Neural progenitor cell (in vitro differentiated cells): Measurements from ENCODE around the gene FAM9A. TPM values are rescaled to one million over a fixed set of nuclear protein-coding genes. Genes with fewer than 3 reads are reported as not detected.

Experiments
- DNase-seq: peaks from one replicate; pipeline ENCODE4 v3.0.0-alpha.2; 2016; ENCODE audit warnings: low spot score
- H2AFZ ChIP-seq: fragments of 200-600 bp; sonication (generic); replicated peaks from 2 replicates; pipeline ENCODE4 v1.6.1; 2016; ENCODE audit warnings: antibody characterized with exemption
- H3F3A ChIP-seq: fragments of 200-600 bp; sonication (generic); 2 replicates; pipeline ENCODE4 v1.6.1; 2016; ENCODE audit warnings: antibody characterized with exemption, low read depth
- H3K27ac ChIP-seq: fragments of 200-600 bp; sonication (generic); 2 replicates; pipeline ENCODE4 v1.5.1; 2016; ENCODE audit warnings: mild to moderate bottlenecking
- H3K27me3 ChIP-seq: fragments of 200-600 bp; sonication (generic); 2 replicates; pipeline ENCODE4 v1.6.1; 2016; ENCODE audit warnings: mild to moderate bottlenecking, moderate library complexity
- H3K36me3 ChIP-seq: fragments of 200-600 bp; sonication (generic); 2 replicates; pipeline ENCODE4 v1.5.1; 2016
- H3K4me1 ChIP-seq: fragments of 200-600 bp; sonication (generic); 2 replicates; pipeline ENCODE4 v1.6.1; 2016; ENCODE audit warnings: mixed run types
- H3K4me2 ChIP-seq: fragments of 200-600 bp; sonication (generic); 2 replicates; pipeline ENCODE4 v1.6.1; 2016
- H3K4me3 ChIP-seq: fragments of 200-600 bp; sonication (generic); 2 replicates; pipeline ENCODE4 v1.5.1; 2016
- H3K79me2 ChIP-seq: fragments of 200-600 bp; sonication (generic); 2 replicates; pipeline ENCODE4 v1.6.1; 2016; ENCODE audit warnings: low read depth
- H3K9ac ChIP-seq: fragments of 200-600 bp; sonication (generic); 2 replicates; pipeline ENCODE4 v1.6.1; 2016
- H3K9me3 ChIP-seq: fragments of 200-600 bp; sonication (generic); 2 replicates; pipeline ENCODE4 v1.5.1; 2016; ENCODE audit warnings: low read depth
- H4K20me1 ChIP-seq: fragments of 200-600 bp; sonication (generic); 2 replicates; pipeline ENCODE4 v1.6.1; 2016; ENCODE audit warnings: low read depth
- H3K27ac Mint-ChIP-seq: 3 replicates; pipeline ENCODE4 v1.8.0; 2021; ENCODE audit warnings: mixed read lengths
- H3K27me3 Mint-ChIP-seq: 2 replicates; pipeline ENCODE4 v1.8.0; 2022; ENCODE audit warnings: low read depth, mild to moderate bottlenecking, inconsistent platforms, moderate library complexity, mixed read lengths; ENCODE audit not compliant: insufficient read depth
- H3K36me3 Mint-ChIP-seq: 3 replicates; pipeline ENCODE4 v1.8.0; 2021; ENCODE audit warnings: mixed read lengths
- H3K4me1 Mint-ChIP-seq: 3 replicates; pipeline ENCODE4 v1.8.0; 2021; ENCODE audit warnings: mixed read lengths
- H3K4me3 Mint-ChIP-seq: 3 replicates; pipeline ENCODE4 v1.8.0; 2021; ENCODE audit warnings: mild to moderate bottlenecking, moderate library complexity, mixed read lengths
- H3K9me3 Mint-ChIP-seq: 3 replicates; pipeline ENCODE4 v1.8.0; 2020; ENCODE audit warnings: mixed read lengths
- CTCF ChIP-seq: fragments of 200-600 bp; sonication (generic); IDR thresholded peaks from 2 replicates; pipeline ENCODE4 v1.5.1; 2017; ENCODE audit warnings: antibody characterized with exemption, mild to moderate bottlenecking
- EZH2 ChIP-seq: fragments of 200-600 bp; sonication (generic); IDR thresholded peaks from 2 replicates; pipeline ENCODE4 v1.6.1; 2017; ENCODE audit warnings: antibody characterized with exemption, mild to moderate bottlenecking, moderate library complexity
- EZH2phosphoT487 ChIP-seq: fragments of 200-600 bp; sonication (generic); IDR thresholded peaks from 2 replicates; pipeline ENCODE4 v1.6.1; 2017; ENCODE audit warnings: antibody characterized with exemption
- total RNA-seq: library from RNA; depleted of rRNA; stranded (reverse); fragments of >200 nt; gene quantifications from 2 replicates; pipeline ENCODE4 v1.2.3, GENCODE V29; 2015; ENCODE audit warnings: low replicate concordance

FAM9A gene
- total RNA-seq, 1 donor from 2014 or later = not detected

- H3K79me2 ChIP-seq = no peaks in the 10 kb centered on the region
- no peaks in the 10 kb centered on the region for H3F3A ChIP-seq
- no peak overlapping the region for H2AFZ ChIP-seq
- H3K4me1 ChIP-seq = no peaks in the 10 kb centered on the region
- Mint-ChIP-seq H3K36me3 (no peaks in the 10 kb centered on the region), H3K27me3 (peaks cover 5% of the 10 kb centered on the region), H3K27ac (no peak overlapping the region), H3K4me1 (no peaks in the 10 kb centered on the region), H3K4me3 (no peak overlapping the region), H3K9me3 (peaks cover 6% of the 10 kb centered on the region)
- DNase-seq = no peak
- H3K4me3 ChIP-seq = no peak overlapping the region
- no peaks in the 10 kb centered on the region for H3K27me3 ChIP-seq
- no peak overlapping the region for H3K27ac ChIP-seq
- no peaks in the 10 kb centered on the region for H3K36me3 ChIP-seq
- TF ChIP-seq EZH2phosphoT487 = no peak
- TF ChIP-seq EZH2 = no peak
- no peak for TF ChIP-seq CTCF
- H3K4me2 ChIP-seq = no peak overlapping the region
- no peaks in the 10 kb centered on the region for H3K9me3 ChIP-seq
- H4K20me1 ChIP-seq = no peaks in the 10 kb centered on the region
- no peak overlapping the region for H3K9ac ChIP-seq
Observed at GRCh38 chrX:8849458-8849857, 48.3 kb upstream of the FAM9A start.

- Histone ChIP-seq H3K27ac (no peak overlapping the region), H3K79me2 (no peaks in the 10 kb centered on the region), H3K27me3 (no peaks in the 10 kb centered on the region), H3K9me3 (no peaks in the 10 kb centered on the region), H2AFZ (no peak overlapping the region), H3K36me3 (no peaks in the 10 kb centered on the region), H3K4me3 (no peak overlapping the region), H3F3A (no peaks in the 10 kb centered on the region), H3K4me1 (no peaks in the 10 kb centered on the region), H3K9ac (no peak overlapping the region), H3K4me2 (no peak overlapping the region), H4K20me1 (no peaks in the 10 kb centered on the region)
- H3K27me3 Mint-ChIP-seq = peaks cover 5% of the 10 kb centered on the region
- no peak overlapping the region for H3K4me3 Mint-ChIP-seq
- DNase-seq = no peak
- H3K27ac Mint-ChIP-seq = no peak overlapping the region
- peaks cover 6% of the 10 kb centered on the region for H3K9me3 Mint-ChIP-seq
- H3K36me3 Mint-ChIP-seq = no peaks in the 10 kb centered on the region
- no peaks in the 10 kb centered on the region for H3K4me1 Mint-ChIP-seq
- no peak for TF ChIP-seq CTCF
- TF ChIP-seq EZH2 = no peak
- TF ChIP-seq EZH2phosphoT487 = no peak
Observed at GRCh38 chrX:8848911-8849310, 47.7 kb upstream of the FAM9A start.

- Histone ChIP-seq H3K36me3 (no peaks in the 10 kb centered on the region), H3F3A (no peaks in the 10 kb centered on the region), H4K20me1 (no peaks in the 10 kb centered on the region), H3K9me3 (no peaks in the 10 kb centered on the region), H3K9ac (no peak overlapping the region), H3K4me3 (no peak overlapping the region), H3K4me1 (no peaks in the 10 kb centered on the region), H3K27me3 (no peaks in the 10 kb centered on the region), H3K4me2 (no peak overlapping the region), H2AFZ (no peak overlapping the region), H3K79me2 (no peaks in the 10 kb centered on the region), H3K27ac (no peak overlapping the region)
- no peak for DNase-seq
- H3K4me1 Mint-ChIP-seq = no peaks in the 10 kb centered on the region
- H3K36me3 Mint-ChIP-seq = no peaks in the 10 kb centered on the region
- H3K27me3 Mint-ChIP-seq = peaks cover 5% of the 10 kb centered on the region
- H3K9me3 Mint-ChIP-seq = peaks cover 6% of the 10 kb centered on the region
- no peak for TF ChIP-seq EZH2phosphoT487
- TF ChIP-seq CTCF = no peak
- no peak overlapping the region for H3K4me3 Mint-ChIP-seq
- H3K27ac Mint-ChIP-seq = no peak overlapping the region
Observed at GRCh38 chrX:8848441-8848840, 47.3 kb upstream of the FAM9A start.

GRCh38 chrX:8847360-8847759 is 46.2 kb upstream of the FAM9A start:
- H3K9ac ChIP-seq = no peak overlapping the region
- Mint-ChIP-seq H3K4me1 (peaks cover under 1% of the 10 kb centered on the region), H3K36me3 (no peaks in the 10 kb centered on the region), H3K27me3 (peaks cover 5% of the 10 kb centered on the region), H3K27ac (no peak overlapping the region), H3K4me3 (no peak overlapping the region), H3K9me3 (peaks cover 6% of the 10 kb centered on the region)
- H3K4me1 ChIP-seq = no peaks in the 10 kb centered on the region
- H4K20me1 ChIP-seq = no peaks in the 10 kb centered on the region
- H3F3A ChIP-seq = no peaks in the 10 kb centered on the region
- H3K27me3 ChIP-seq = no peaks in the 10 kb centered on the region
- H3K27ac ChIP-seq = no peak overlapping the region
- H3K79me2 ChIP-seq = no peaks in the 10 kb centered on the region
- no peak overlapping the region for H2AFZ ChIP-seq
- DNase-seq = no peak
- TF ChIP-seq CTCF = no peak
- TF ChIP-seq EZH2phosphoT487 = no peak
- TF ChIP-seq EZH2 = no peak
- no peak overlapping the region for H3K4me2 ChIP-seq
- no peaks in the 10 kb centered on the region for H3K9me3 ChIP-seq
- no peak overlapping the region for H3K4me3 ChIP-seq
- H3K36me3 ChIP-seq = no peaks in the 10 kb centered on the region
